GM12878 (cell line): ENCODE measurements around the gene TIE1.

Source experiments
- FOS ChIP-seq: IDR thresholded peaks from 3 replicates; pipeline ENCODE4 v1.6.1; 2011; ENCODE audit warnings: borderline replicate concordance; ENCODE audit not compliant: insufficient read length; ENCODE audit errors: extremely low read depth
- FOXM1 ChIP-seq: IDR thresholded peaks from 2 replicates; pipeline ENCODE4 v1.6.1; 2012; ENCODE audit warnings: low read depth, mild to moderate bottlenecking, inconsistent platforms, low read length, moderate library complexity
- GABPA ChIP-seq: IDR thresholded peaks from 2 replicates; pipeline ENCODE4 v1.6.1; 2014; ENCODE audit warnings: antibody characterized with exemption, low read depth, mild to moderate bottlenecking, inconsistent platforms
- MXI1 ChIP-seq: fragments of 150-350 bp; IDR thresholded peaks from 2 replicates; pipeline ENCODE4 v1.6.1; 2011; ENCODE audit warnings: low read depth, mild to moderate bottlenecking, inconsistent platforms, low read length, improper control_type of control experiment
- NFXL1 ChIP-seq: fragments of 450-650 bp; IDR thresholded peaks from 2 replicates; pipeline ENCODE4 v1.6.1; 2017; ENCODE audit warnings: antibody characterized with exemption, mild to moderate bottlenecking, borderline replicate concordance
- NR2C2 ChIP-seq: IDR thresholded peaks from 2 replicates; pipeline ENCODE4 v1.6.1; 2011; ENCODE audit warnings: borderline replicate concordance, low read depth; ENCODE audit not compliant: control insufficient read depth, insufficient read length
- POLR2A ChIP-seq: IDR thresholded peaks from 2 replicates; pipeline ENCODE4 v1.6.1; 2011; ENCODE audit warnings: low read depth, mild to moderate bottlenecking, low read length
- TF ChIP-seq, protein P1 (sequence below), 3 experiments: IDR thresholded peaks in 2 of 3; conservative IDR thresholded peaks in 1 of 3; 2 replicates each; pipeline ENCODE4 v1.5.1; 2011; ENCODE audit warnings: low read depth in 3 of 3, low read length in 3 of 3, mild to moderate bottlenecking in 3 of 3, control low read depth in 2 of 3, moderate library complexity in 2 of 3, inconsistent platforms in 1 of 3, mixed read lengths in 1 of 3; ENCODE audit not compliant: control insufficient read depth in 2 of 3, insufficient read depth in 1 of 3; ENCODE audit errors: extremely low read depth in 1 of 3
- TF ChIP-seq, protein P2 (sequence below): fragments of 150-350 bp; IDR thresholded peaks from 2 replicates; pipeline ENCODE4 v1.6.1; 2016; ENCODE audit warnings: low read depth, low read length

DNA sequence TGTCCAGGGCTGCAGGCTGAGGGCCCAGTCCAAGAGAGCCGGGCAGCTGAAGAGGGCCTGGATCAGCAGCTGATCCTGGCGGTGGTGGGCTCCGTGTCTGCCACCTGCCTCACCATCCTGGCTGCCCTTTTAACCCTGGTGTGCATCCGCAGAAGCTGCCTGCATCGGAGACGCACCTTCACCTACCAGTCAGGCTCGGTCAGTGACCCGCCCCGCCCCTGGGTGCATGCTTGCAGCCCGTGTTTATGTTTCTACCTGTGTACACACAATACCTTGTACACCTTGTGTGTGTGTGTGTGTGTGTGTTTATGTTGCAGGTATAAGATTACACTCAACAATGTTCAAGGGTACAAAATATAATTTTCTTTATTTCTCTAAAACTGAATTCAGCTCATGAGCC, 13.0 kb downstream of the TIE1 start:
- TF ChIP-seq NFXL1 (no peak), FOXM1 (no peak), POLR2A (no peak), GABPA (no peak), FOS (no peak), NR2C2 (no peak), MXI1 (no peak)
- TF ChIP-seq, protein P1, sequence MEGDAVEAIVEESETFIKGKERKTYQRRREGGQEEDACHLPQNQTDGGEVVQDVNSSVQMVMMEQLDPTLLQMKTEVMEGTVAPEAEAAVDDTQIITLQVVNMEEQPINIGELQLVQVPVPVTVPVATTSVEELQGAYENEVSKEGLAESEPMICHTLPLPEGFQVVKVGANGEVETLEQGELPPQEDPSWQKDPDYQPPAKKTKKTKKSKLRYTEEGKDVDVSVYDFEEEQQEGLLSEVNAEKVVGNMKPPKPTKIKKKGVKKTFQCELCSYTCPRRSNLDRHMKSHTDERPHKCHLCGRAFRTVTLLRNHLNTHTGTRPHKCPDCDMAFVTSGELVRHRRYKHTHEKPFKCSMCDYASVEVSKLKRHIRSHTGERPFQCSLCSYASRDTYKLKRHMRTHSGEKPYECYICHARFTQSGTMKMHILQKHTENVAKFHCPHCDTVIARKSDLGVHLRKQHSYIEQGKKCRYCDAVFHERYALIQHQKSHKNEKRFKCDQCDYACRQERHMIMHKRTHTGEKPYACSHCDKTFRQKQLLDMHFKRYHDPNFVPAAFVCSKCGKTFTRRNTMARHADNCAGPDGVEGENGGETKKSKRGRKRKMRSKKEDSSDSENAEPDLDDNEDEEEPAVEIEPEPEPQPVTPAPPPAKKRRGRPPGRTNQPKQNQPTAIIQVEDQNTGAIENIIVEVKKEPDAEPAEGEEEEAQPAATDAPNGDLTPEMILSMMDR (IDR thresholded peaks at IDR 0.05 in 2 of 3, conservative IDR thresholded peaks at IDR 0.05 in 1 of 3; ENCODE audit: control insufficient read depth in 2 of 3, extremely low read depth in 1 of 3, insufficient read depth in 1 of 3, low read depth in 3 of 3, low read length in 3 of 3): no peak
- TF ChIP-seq, protein P2, sequence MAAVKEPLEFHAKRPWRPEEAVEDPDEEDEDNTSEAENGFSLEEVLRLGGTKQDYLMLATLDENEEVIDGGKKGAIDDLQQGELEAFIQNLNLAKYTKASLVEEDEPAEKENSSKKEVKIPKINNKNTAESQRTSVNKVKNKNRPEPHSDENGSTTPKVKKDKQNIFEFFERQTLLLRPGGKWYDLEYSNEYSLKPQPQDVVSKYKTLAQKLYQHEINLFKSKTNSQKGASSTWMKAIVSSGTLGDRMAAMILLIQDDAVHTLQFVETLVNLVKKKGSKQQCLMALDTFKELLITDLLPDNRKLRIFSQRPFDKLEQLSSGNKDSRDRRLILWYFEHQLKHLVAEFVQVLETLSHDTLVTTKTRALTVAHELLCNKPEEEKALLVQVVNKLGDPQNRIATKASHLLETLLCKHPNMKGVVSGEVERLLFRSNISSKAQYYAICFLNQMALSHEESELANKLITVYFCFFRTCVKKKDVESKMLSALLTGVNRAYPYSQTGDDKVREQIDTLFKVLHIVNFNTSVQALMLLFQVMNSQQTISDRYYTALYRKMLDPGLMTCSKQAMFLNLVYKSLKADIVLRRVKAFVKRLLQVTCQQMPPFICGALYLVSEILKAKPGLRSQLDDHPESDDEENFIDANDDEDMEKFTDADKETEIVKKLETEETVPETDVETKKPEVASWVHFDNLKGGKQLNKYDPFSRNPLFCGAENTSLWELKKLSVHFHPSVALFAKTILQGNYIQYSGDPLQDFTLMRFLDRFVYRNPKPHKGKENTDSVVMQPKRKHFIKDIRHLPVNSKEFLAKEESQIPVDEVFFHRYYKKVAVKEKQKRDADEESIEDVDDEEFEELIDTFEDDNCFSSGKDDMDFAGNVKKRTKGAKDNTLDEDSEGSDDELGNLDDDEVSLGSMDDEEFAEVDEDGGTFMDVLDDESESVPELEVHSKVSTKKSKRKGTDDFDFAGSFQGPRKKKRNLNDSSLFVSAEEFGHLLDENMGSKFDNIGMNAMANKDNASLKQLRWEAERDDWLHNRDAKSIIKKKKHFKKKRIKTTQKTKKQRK: no peak
